HepG2 (cell line): ENCODE data around the gene RGP1. TPM values are rescaled to one million over a fixed set of nuclear protein-coding genes. Genes with fewer than 3 reads are reported as not detected.

ENCODE experiments used
- ATF1 ChIP-seq: IDR thresholded peaks from 2 replicates; pipeline ENCODE4 v1.6.1; 2016; ENCODE audit warnings: mild to moderate bottlenecking, control low read depth
- BCLAF1 ChIP-seq: fragments of 450-650 bp; IDR thresholded peaks from 2 replicates; pipeline ENCODE4 v1.6.1; 2017; ENCODE audit warnings: mild to moderate bottlenecking
- CBX5 ChIP-seq: sonication (generic); formaldehyde crosslinking; IDR thresholded peaks from 2 replicates; pipeline ENCODE4 v1.4.0; 2020; ENCODE audit warnings: missing genetic modification reagents, borderline replicate concordance
- FOXK2 ChIP-seq: fragments of 450-650 bp; IDR thresholded peaks from 2 replicates; pipeline ENCODE4 v1.6.1; 2016
- HES4 ChIP-seq: sonication (generic); formaldehyde crosslinking; IDR thresholded peaks from 2 replicates; pipeline ENCODE4 v1.9.0; 2021; ENCODE audit warnings: mild to moderate bottlenecking, missing genetic modification reagents, borderline replicate concordance
- HMGA1 ChIP-seq: sonication (generic); formaldehyde crosslinking; conservative IDR thresholded peaks from 2 replicates; pipeline ENCODE4 v1.4.0; 2020; ENCODE audit warnings: missing genetic modification reagents
- JUN ChIP-seq: sonication (generic); formaldehyde crosslinking; IDR thresholded peaks from 2 replicates; pipeline ENCODE4 v1.4.0; 2020; ENCODE audit warnings: mild to moderate bottlenecking, missing genetic modification reagents
- RAD51 ChIP-seq: fragments of 450-650 bp; IDR thresholded peaks from 2 replicates; pipeline ENCODE4 v1.6.1; 2016; ENCODE audit warnings: borderline replicate concordance
- SAFB2 ChIP-seq: sonication (generic); formaldehyde crosslinking; IDR thresholded peaks from 2 replicates; pipeline ENCODE4 v1.5.1; 2020; ENCODE audit warnings: missing genetic modification reagents, low read depth, mild to moderate bottlenecking, borderline replicate concordance
- TBX3 ChIP-seq: fragments of 450-650 bp; IDR thresholded peaks from 2 replicates; pipeline ENCODE4 v1.6.1; 2017; ENCODE audit warnings: antibody characterized with exemption, mild to moderate bottlenecking, inconsistent platforms, borderline replicate concordance
- TSC22D2 ChIP-seq: sonication (generic); formaldehyde crosslinking; IDR thresholded peaks from 2 replicates; pipeline ENCODE4 v1.5.1; 2020; ENCODE audit warnings: missing genetic modification reagents, mild to moderate bottlenecking, borderline replicate concordance
- YEATS2 ChIP-seq: sonication (generic); formaldehyde crosslinking; IDR thresholded peaks from 2 replicates; pipeline ENCODE4 v1.4.0; 2020; ENCODE audit warnings: missing genetic modification reagents, borderline replicate concordance
- ZBTB42 ChIP-seq: sonication (generic); formaldehyde crosslinking; IDR thresholded peaks from 2 replicates; pipeline ENCODE4 v1.5.0; 2020; ENCODE audit warnings: mild to moderate bottlenecking, missing genetic modification reagents
- ZMAT3 ChIP-seq: sonication (generic); formaldehyde crosslinking; conservative IDR thresholded peaks from 2 replicates; pipeline ENCODE4 v1.7.0; 2021; ENCODE audit warnings: missing genetic modification reagents
- ZNF724P ChIP-seq: sonication (generic); formaldehyde crosslinking; IDR thresholded peaks from 2 replicates; pipeline ENCODE4 v1.8.0; 2022; ENCODE audit warnings: missing genetic modification reagents, borderline replicate concordance
- ZNF816 ChIP-seq: sonication (generic); formaldehyde crosslinking; IDR thresholded peaks from 2 replicates; pipeline ENCODE4 v1.8.0; 2022; ENCODE audit warnings: missing genetic modification reagents, mild to moderate bottlenecking, borderline replicate concordance
- polyA plus RNA-seq, 8 experiments: library from polyadenylated mRNA; depleted of rRNA in 3 of 8; stranded (reverse) in 7 of 8; unstranded in 1 of 8; fragments of >200 nt; fragmentation: Illumina TruSeq in 4 of 8; extraction: Trizol in 4 of 8; gene quantifications; 2 replicates each; pipeline versions ENCODE4 v1.2.1 to v1.2.3, GENCODE V29; 2011 to 2016; ENCODE audit warnings: low read depth in 4 of 8, missing spikeins in 1 of 8, mixed read lengths in 1 of 8; ENCODE audit not compliant: insufficient read depth in 1 of 8
- total RNA-seq, 5 experiments: library from RNA; depleted of rRNA; stranded (reverse); fragments of >200 nt; fragmentation: Illumina TruSeq; extraction: Trizol; gene quantifications; 2 replicates each; pipeline ENCODE4 v1.2.3, GENCODE V29; 2016; ENCODE audit warnings: low read depth in 1 of 5
- TF ChIP-seq, protein P1 (sequence below): sonication (generic); formaldehyde crosslinking; IDR thresholded peaks from 2 replicates; pipeline ENCODE4 v1.4.0; 2020; ENCODE audit warnings: missing genetic modification reagents
- TF ChIP-seq, protein P2 (sequence below): conservative IDR thresholded peaks from 2 replicates; pipeline ENCODE4 v1.6.1; 2018; ENCODE audit warnings: missing genetic modification reagents
- TF ChIP-seq, protein P3 (sequence below): IDR thresholded peaks from 2 replicates; pipeline ENCODE4 v1.6.1; 2012; ENCODE audit warnings: low read length, improper control_type of control experiment

RGP1 gene
- total and polyA plus RNA-seq, 2 of the 13 experiments (the other 11 are each of a cell fraction or from before 2014, with no cell fraction given), result 12.7 to 21.0 TPM

- TF ChIP-seq HES4 (CRISPR knock-in tag) (no peak), RAD51 (no peak), JUN (CRISPR knock-in tag) (no peak), ATF1 (CRISPR knock-in tag) (no peak), FOXK2 (peak; percentile 59; the same call in 1 of the 2 replicates), CBX5 (no peak), HMGA1 (CRISPR knock-in tag) (no peak), SAFB2 (CRISPR knock-in tag) (no peak), YEATS2 (CRISPR knock-in tag) (no peak), BCLAF1 (no peak), ZNF816 (CRISPR knock-in tag) (no peak), ZBTB42 (no peak), TSC22D2 (CRISPR knock-in tag) (no peak), ZNF724P (no peak), TBX3 (peak; percentile 42; the same call in 1 of the 2 replicates), ZMAT3 (no peak)
- TF ChIP-seq, protein P1, sequence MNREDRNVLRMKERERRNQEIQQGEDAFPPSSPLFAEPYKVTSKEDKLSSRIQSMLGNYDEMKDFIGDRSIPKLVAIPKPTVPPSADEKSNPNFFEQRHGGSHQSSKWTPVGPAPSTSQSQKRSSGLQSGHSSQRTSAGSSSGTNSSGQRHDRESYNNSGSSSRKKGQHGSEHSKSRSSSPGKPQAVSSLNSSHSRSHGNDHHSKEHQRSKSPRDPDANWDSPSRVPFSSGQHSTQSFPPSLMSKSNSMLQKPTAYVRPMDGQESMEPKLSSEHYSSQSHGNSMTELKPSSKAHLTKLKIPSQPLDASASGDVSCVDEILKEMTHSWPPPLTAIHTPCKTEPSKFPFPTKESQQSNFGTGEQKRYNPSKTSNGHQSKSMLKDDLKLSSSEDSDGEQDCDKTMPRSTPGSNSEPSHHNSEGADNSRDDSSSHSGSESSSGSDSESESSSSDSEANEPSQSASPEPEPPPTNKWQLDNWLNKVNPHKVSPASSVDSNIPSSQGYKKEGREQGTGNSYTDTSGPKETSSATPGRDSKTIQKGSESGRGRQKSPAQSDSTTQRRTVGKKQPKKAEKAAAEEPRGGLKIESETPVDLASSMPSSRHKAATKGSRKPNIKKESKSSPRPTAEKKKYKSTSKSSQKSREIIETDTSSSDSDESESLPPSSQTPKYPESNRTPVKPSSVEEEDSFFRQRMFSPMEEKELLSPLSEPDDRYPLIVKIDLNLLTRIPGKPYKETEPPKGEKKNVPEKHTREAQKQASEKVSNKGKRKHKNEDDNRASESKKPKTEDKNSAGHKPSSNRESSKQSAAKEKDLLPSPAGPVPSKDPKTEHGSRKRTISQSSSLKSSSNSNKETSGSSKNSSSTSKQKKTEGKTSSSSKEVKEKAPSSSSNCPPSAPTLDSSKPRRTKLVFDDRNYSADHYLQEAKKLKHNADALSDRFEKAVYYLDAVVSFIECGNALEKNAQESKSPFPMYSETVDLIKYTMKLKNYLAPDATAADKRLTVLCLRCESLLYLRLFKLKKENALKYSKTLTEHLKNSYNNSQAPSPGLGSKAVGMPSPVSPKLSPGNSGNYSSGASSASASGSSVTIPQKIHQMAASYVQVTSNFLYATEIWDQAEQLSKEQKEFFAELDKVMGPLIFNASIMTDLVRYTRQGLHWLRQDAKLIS, result no peak
- TF ChIP-seq, protein P2, sequence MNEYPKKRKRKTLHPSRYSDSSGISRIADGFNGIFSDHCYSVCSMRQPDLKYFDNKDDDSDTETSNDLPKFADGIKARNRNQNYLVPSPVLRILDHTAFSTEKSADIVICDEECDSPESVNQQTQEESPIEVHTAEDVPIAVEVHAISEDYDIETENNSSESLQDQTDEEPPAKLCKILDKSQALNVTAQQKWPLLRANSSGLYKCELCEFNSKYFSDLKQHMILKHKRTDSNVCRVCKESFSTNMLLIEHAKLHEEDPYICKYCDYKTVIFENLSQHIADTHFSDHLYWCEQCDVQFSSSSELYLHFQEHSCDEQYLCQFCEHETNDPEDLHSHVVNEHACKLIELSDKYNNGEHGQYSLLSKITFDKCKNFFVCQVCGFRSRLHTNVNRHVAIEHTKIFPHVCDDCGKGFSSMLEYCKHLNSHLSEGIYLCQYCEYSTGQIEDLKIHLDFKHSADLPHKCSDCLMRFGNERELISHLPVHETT (CRISPR knock-in tag), result no peak
- TF ChIP-seq, protein P3, sequence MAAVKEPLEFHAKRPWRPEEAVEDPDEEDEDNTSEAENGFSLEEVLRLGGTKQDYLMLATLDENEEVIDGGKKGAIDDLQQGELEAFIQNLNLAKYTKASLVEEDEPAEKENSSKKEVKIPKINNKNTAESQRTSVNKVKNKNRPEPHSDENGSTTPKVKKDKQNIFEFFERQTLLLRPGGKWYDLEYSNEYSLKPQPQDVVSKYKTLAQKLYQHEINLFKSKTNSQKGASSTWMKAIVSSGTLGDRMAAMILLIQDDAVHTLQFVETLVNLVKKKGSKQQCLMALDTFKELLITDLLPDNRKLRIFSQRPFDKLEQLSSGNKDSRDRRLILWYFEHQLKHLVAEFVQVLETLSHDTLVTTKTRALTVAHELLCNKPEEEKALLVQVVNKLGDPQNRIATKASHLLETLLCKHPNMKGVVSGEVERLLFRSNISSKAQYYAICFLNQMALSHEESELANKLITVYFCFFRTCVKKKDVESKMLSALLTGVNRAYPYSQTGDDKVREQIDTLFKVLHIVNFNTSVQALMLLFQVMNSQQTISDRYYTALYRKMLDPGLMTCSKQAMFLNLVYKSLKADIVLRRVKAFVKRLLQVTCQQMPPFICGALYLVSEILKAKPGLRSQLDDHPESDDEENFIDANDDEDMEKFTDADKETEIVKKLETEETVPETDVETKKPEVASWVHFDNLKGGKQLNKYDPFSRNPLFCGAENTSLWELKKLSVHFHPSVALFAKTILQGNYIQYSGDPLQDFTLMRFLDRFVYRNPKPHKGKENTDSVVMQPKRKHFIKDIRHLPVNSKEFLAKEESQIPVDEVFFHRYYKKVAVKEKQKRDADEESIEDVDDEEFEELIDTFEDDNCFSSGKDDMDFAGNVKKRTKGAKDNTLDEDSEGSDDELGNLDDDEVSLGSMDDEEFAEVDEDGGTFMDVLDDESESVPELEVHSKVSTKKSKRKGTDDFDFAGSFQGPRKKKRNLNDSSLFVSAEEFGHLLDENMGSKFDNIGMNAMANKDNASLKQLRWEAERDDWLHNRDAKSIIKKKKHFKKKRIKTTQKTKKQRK, result no peak
These were observed 17.5 kb upstream of the RGP1 start (continued) for GRCh38 chr9:35731415-35732184.
